H54 (cell line): ENCODE measurements around the gene GALNT18.

Source experiments
- DNase-seq: peaks from one replicate; pipeline ENCODE4 v3.0.0; 2011; ENCODE audit warnings: low spot score, mixed read lengths; ENCODE audit not compliant: insufficient read length
- FAIRE-seq: peaks from 3 replicates; lab custom pipeline; 2011; peaks lifted over from hg19 to GRCh38; lab: Jason Lieb, UNC
- POLR2A ChIP-seq: IDR thresholded peaks from 2 replicates; pipeline ENCODE4 v1.6.1; 2011; ENCODE audit warnings: low read depth, mild to moderate bottlenecking, low read length

The GALNT18 gene

DNA sequence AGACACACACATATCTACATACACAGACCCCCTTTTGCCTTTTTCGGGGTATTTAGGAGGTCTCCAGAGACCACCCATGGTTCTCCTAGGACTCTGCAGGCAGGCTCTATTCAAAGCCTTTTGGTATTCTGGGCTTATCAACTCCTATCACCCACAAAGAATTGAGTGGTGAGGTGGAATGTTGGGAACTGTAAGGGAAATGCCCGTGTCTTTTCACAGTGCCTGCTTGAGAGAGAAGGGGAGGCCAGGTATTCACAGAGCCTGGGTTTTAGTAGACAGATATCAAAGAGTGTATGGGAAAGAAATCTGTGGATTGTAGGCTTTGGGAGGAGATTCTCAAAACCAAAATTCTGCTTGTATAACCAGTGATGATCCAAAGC is 224.8 kb downstream of the GALNT18 start:
- FAIRE-seq = no peak
- no peak for TF ChIP-seq POLR2A
- no peak for DNase-seq

DNA sequence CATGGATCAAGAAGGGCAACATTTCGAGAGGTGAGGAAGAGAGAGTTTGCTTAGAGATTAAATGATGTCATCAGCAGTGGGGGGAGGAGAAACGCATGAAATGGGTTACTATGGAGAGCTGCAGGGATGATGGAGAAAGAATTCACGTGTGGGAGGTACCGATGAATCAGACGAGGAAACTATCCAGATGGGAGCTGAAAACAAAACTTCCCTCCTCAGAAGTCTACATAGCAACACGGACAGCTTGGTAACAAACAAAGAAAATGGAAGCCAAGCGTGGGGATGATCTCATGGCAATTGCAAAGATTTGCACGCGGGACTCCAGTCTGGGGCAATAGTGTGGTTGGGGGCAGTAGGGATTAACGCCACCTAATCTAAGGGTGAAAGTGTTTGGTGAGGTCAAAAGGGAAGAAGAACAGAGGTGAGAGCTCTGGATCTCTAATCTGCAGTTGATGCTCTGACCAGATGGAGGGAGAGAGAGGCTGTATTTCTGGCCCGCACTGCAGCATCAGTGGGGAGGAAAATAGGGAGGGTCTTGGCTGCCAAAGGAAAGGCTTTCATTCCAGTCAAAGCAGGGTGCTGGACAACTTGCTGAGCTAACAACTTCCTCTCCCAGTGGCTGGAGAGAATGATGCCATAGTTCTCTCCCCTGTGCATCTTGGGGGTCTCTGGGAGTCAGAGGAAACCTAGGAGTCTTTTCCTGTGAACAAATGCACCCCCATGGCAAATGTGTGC is 225.3 kb downstream of the GALNT18 start:
- FAIRE-seq (no peak), DNase-seq (peak; percentile 53)
- no peak for TF ChIP-seq POLR2A

DNA sequence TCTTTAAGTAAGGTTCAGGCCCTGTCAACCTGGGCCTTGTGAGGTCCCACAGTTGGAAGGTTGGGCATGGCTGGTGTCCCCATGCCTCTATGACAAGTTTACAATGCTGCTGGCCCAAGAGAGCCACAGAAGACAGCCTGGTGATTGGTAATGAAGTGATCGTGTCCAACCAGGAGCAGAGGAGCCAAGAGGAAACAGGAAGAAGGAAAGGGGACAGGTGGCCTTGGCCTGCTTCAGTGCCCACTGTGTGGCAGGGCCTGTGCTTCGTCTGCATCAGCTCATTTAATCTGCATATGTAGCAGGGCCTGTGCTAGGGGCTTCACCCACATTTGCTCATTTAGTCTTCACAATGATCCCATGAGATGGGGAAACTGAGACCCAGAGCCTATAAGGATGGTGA is 226.7 kb downstream of the GALNT18 start:
- no peak for DNase-seq
- TF ChIP-seq POLR2A = no peak
- FAIRE-seq = no peak

DNA sequence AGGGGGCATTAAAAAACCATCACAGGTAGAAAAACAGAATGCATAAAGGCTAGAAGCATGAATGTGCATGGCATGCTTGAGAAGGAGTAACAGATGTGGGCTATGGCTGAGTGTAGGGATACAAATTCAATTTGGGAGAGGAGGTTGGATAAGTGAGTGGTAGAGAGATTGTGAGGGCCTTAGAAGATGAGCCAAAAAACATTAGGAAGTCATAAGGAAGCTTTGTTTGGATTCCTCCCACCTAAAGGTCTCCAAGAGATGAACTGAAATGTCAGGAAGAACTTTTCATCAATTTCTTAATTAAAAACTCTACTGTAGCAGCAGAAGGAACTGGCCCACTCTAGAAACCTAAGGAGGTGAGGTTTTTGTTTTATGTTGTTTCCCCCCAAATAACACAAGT is 227.6 kb downstream of the GALNT18 start:
- FAIRE-seq (no peak), DNase-seq (no peak)
- TF ChIP-seq POLR2A = no peak

DNA sequence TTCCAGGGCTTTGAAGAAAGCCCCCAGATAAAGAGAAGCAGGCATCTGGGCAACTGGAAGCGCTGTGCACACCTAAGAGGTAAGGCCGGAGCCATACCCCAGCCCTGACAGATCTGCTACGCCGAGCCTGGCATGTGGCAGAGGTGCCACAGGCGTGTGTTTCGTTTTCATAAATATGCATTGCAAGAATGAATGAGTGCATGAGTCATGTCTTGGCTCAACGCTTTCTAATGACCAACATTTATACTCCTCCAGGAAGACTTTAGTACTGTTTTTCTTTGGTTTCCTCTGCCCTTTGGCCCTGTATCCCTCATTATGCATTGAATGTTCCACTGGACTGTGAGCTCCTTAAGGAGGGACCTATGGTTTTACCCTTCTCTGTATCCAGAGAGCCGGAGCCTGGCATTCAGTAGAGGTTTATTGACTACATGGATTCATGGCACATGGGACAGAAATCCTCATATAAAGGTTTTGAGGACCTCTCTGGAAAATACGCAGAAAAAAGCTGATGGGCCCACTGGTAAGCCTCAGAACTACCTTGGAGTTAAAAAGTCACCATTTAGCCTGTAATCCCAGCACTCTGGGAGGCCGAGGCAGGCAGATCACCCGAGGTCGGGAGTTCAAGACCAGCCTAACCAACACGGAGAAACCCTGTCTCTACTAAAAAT is 229.9 kb downstream of the GALNT18 start:
- FAIRE-seq = no peak
- no peak for TF ChIP-seq POLR2A
- DNase-seq = peak; percentile 64

DNA sequence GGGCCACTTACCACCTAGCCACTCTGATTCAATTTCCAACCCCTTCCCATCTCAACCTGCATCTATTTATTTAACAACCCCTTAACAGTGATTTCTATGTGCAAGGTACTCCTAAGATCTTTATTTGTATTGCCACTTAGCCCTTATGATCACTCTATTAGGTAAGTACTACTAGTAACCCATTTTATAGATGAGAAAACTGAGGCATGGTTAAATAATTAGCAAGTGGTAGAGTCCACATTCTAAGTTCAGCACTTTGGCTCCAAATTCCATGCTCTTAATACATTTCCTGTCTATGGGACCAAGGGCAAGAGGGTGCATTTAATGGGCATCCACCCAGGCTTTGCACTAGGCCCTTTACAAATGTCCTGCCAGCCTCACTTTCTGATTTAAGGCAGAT is 230.6 kb downstream of the GALNT18 start:
- no peak for FAIRE-seq
- TF ChIP-seq POLR2A = no peak
- DNase-seq = no peak

DNA sequence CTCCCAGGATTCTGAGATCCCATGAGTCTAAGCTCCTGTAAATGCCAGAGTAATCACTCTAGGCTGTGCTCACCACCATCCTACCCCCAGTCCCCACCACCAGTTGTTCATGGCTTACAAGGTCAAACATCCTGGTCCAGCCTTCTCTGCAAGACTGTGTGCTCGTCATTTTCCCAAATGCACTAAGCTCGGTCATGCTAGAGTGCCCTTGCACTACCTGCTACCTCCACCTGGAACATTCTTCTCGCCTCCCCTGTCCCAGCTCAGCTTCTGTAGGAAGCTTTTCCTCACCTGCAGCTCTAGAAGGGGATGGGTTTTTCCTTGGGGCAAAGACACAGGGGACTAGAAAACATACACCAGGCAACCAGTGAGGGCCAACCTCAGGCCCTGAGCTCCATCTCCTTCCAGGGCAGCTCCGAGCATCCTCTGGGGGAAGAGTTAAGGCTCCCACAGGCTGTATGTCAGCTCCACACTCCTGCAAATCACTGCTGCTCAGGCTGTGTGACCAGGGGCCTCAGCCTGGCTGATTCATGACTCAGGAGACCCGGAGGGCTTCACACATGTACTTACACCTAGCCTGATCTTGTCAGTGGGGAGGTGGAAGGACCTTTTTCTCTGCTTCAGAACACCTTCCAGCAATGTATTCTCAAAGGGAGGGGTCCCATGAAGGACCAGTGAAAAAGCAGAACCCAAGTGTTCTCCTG is 231.6 kb downstream of the GALNT18 start:
- no peak for TF ChIP-seq POLR2A
- FAIRE-seq (no peak), DNase-seq (no peak)

DNA sequence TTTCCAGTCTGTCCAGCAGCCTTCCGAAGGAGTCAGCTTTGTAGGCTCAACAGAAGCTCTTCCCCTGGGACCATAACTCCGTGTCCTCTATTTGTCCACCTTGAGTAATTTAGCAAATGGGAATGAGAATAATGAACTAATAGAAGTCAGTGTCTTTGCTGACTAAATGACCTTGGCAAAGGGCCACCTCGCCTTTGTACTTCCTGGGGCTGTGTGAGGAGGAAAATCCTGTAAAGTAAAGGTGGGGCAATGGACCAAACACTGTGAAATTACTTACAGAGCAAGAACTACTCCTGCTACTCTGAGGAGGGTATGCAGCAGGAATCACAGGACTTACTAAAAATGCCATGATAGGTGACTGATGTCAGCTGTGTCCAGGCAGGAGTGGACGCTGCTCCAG is 232.6 kb downstream of the GALNT18 start:
- TF ChIP-seq POLR2A = no peak
- DNase-seq (no peak), FAIRE-seq (no peak)

DNA sequence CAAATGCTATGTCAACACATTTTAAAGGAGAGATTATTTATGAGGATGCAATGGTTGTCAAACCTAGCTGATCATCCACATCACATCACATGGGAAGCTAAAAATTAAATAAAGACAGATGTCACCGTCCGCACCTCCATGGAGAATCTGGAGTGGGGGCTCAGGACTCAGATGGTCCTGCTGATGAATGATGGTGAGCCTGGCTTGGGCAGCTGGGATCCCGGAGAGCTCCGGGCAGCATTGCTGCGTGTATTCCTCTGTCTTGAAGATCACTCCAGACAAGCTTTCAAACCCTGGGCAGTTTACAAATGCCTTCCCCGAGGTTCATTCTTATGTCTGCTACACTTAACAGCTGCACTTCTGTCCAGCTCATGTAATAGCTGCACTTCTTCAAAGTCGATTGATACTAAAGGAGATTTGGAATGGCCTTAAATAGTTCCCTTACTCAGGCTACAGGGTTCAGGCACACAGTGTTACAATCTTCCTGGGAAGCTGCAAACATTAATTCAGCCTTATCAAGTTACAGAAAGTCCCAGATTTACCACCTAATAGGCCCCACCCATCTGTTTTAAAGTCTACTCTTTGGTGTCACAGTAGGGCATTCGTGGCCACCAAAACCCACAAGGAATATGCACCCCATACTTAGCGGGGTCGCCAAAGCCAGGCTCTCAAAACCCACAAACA is 234.0 kb downstream of the GALNT18 start:
- FAIRE-seq = no peak
- DNase-seq = no peak
- TF ChIP-seq POLR2A = no peak

DNA sequence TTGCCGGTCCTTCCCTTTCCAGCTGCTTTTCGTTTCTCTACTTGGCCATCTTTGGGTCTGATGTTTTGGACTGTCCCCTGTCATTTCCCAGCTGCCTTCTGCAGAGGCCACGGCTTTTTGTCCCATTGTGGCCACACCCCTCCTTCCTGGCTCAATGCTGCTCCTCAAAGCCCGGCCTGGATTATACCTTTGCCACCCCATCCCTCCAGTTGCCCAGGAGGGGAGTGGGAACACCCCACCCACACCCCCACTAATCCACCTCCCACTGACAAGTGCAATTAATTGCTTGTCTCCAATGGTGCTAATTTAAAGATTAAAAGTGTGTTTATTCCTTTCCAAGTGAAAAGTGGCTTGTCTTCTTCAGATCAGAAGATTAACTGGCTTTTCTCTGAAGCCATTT is 234.6 kb downstream of the GALNT18 start:
- no peak for FAIRE-seq
- no peak for DNase-seq
- TF ChIP-seq POLR2A = no peak

DNA sequence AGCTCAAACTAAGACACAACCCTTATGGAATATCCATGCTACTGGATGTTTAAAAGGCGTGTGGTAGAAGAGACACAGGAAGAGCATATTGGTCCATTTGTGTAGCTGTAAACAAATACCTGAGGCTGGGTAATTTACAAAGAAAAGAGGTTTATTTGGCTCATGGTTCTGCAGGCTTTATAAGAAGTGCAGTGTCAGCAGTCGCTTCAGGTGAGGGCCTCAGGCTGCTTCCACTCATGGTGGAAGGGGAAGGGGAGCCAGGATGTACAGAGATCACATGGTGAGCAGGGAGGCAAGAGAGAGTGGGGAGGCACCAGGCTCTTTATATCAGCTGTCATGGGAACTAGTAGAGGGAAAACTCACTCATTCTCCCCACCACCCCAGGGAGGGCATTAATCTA is 237.0 kb downstream of the GALNT18 start:
- DNase-seq (no peak), FAIRE-seq (no peak)
- TF ChIP-seq POLR2A = no peak

DNA sequence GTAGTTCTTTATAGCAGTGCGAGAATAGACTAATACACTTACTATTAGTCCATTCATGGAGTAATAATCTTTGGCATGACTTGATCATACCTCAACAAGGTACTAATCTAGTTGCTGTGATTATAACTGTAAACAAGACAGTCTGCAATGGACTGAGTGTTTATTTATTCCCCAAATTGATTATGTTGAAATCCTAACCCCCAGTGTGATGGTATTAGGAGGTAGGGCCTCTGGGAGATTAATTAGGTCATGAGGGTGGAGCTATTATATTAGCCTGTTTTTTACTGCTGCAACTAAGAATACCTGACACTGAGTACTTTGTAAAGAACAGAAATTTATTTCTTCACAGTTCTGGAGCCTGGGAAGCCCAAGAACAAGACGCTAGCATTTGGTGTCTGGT is 237.8 kb downstream of the GALNT18 start:
- DNase-seq (no peak), FAIRE-seq (no peak)
- TF ChIP-seq POLR2A = no peak

DNA sequence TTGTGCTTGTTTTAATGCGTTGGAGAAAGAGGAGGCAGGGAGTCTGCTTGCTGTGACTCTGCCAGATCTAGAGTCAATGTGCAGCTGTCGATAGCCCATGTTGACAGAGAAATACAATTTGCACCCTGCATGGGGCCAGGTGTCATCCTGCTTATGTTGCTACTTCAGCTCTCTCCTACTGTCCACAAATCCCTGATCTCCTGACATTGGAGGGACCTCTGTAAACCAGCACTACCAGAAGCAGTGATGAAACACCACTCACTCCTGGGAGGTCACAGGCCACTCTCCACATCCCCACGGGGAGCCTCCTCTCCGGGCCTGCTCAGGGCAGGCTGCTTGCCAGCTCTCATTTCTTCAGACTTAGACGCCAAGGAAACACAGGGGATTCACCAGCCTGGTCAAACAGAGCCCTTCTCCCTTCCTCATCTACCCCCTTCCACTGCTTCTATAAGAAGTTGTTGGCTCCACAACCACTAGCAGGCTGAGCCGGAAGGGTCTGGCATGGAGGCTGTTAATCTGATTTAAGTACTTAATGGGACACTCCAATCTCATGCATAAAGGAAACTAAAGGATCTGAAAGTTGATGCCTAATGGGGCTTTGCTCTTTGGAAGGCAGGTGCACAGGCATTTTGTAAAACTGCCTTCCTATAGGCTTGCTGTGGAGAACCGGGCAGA is 238.8 kb downstream of the GALNT18 start:
- FAIRE-seq (no peak), DNase-seq (peak; percentile 23)
- no peak for TF ChIP-seq POLR2A
